Measurements from ENCODE around the gene PIKFYVE. TPM values are rescaled to one million over a fixed set of nuclear protein-coding genes. Genes with fewer than 3 reads are reported as not detected.
"Not testable (repeated sequence)": the region's sequence is repeated elsewhere in the genome, so short reads cannot be mapped to it uniquely, and the experiment has no call there.

Gene PIKFYVE
- total RNA-seq, 3 donors from 2014 or later = 33.8 to 55.8 (median 45.1) TPM

DNA sequence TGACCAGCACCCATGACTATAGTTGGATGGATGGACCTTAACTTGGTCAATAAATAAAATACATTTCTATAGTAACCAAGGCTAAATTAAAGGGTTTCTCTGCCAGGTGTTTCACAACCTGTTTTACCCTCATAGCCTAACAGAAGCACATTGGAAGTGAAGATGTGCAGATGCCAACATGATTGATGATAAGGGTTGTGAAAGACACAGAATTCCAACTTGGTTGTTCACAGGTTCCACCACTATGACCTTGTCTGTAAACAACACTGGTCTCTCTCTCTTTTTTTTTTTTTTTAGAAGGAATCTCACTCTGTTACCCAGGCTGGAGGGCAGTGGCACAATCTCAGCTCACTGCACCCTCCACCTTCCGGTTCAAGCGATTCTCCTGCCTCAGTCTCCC, 103.0 kb downstream of the PIKFYVE start:
- peaks cover 0 to 7% of the 10 kb centered on the region in 2 donors for H3K9me3 ChIP-seq
- H3K27me3 ChIP-seq = no peaks in the 10 kb centered on the region
- H3K36me3 ChIP-seq = no peaks in the 10 kb centered on the region
- no peaks in the 10 kb centered on the region for H3K4me1 ChIP-seq
- intact Hi-C loops (cut with DNase I; ENCODE audit: low total_unique reads) = no loop called here
- TF ChIP-seq POLR2AphosphoS5 (IDR thresholded peaks at IDR 0.05) = no peak
- TF ChIP-seq POLR2A (IDR thresholded peaks at IDR 0.05) = no peak
- TF ChIP-seq, protein P1, sequence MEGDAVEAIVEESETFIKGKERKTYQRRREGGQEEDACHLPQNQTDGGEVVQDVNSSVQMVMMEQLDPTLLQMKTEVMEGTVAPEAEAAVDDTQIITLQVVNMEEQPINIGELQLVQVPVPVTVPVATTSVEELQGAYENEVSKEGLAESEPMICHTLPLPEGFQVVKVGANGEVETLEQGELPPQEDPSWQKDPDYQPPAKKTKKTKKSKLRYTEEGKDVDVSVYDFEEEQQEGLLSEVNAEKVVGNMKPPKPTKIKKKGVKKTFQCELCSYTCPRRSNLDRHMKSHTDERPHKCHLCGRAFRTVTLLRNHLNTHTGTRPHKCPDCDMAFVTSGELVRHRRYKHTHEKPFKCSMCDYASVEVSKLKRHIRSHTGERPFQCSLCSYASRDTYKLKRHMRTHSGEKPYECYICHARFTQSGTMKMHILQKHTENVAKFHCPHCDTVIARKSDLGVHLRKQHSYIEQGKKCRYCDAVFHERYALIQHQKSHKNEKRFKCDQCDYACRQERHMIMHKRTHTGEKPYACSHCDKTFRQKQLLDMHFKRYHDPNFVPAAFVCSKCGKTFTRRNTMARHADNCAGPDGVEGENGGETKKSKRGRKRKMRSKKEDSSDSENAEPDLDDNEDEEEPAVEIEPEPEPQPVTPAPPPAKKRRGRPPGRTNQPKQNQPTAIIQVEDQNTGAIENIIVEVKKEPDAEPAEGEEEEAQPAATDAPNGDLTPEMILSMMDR (IDR thresholded peaks at IDR 0.05) = no peak
- H3K4me3 ChIP-seq = no peak overlapping the region
- no peak overlapping the region for H3K27ac ChIP-seq
- DNase-seq (ENCODE audit: low spot score in 2 of 2) = no peak

DNA sequence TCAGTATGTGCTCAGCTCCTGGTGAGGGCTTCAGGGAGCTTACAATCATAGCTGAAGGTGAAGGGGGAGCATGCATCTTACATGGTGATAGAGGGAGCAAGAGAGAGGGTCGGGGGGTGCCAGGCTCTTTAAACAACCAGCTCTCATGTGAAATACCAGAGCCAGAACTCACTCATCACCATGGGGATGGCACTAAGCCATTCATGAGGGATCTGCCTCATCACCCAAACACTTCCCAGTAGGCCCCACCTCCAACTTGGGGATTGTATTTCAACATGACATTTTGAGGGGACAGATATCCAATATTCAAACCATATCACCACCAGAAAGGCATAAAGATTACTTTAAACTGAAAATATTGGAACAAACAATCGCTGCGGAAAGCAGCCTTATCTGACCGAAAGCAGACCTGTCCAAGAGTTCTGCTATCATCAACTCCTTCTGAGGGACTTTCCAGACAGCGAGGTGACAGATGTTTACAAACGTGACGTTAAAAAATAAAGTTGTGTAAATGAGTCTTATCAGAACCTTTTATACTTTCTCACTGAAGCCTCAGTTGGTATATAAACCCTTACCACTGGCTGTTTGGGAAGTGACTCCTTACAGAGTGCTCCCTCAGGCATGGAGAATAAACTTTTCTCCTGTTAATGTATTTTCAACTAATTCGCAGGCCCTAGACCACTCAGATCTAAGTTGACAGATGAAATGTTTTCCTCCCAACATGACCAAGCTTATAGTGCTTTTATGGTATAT, 105.0 kb downstream of the PIKFYVE start:
- TF ChIP-seq POLR2A (IDR thresholded peaks at IDR 0.05) (no peak), POLR2AphosphoS5 (IDR thresholded peaks at IDR 0.05) (no peak)
- TF ChIP-seq, protein P1 (IDR thresholded peaks at IDR 0.05) = no peak
- Histone ChIP-seq H3K4me3 (no peak overlapping the region), H3K4me1 (no peaks in the 10 kb centered on the region), H3K9me3 (no peaks in the 10 kb centered on the region), H3K27ac (no peak overlapping the region), H3K36me3 (no peaks in the 10 kb centered on the region), H3K27me3 (no peaks in the 10 kb centered on the region)
- no peak for DNase-seq (ENCODE audit: low spot score in 2 of 2)
- intact Hi-C loops (cut with DNase I; ENCODE audit: low total_unique reads) = no loop called here

GRCh38 chr2:208371634-208371935, 105.5 kb downstream of the PIKFYVE start:
- intact Hi-C loops (cut with DNase I; ENCODE audit: low total_unique reads) = no loop called here
- no peak for TF ChIP-seq POLR2A (IDR thresholded peaks at IDR 0.05)
- TF ChIP-seq, protein P1 (IDR thresholded peaks at IDR 0.05) = no peak
- TF ChIP-seq POLR2AphosphoS5 (IDR thresholded peaks at IDR 0.05) = no peak
- no peaks in the 10 kb centered on the region for H3K27me3 ChIP-seq
- no peak overlapping the region for H3K27ac ChIP-seq
- no peaks in the 10 kb centered on the region for H3K4me1 ChIP-seq
- H3K9me3 ChIP-seq = no peaks in the 10 kb centered on the region
- no peak for DNase-seq (ENCODE audit: low spot score in 2 of 2)
- H3K4me3 ChIP-seq = no peak overlapping the region
- H3K36me3 ChIP-seq = no peaks in the 10 kb centered on the region

DNA sequence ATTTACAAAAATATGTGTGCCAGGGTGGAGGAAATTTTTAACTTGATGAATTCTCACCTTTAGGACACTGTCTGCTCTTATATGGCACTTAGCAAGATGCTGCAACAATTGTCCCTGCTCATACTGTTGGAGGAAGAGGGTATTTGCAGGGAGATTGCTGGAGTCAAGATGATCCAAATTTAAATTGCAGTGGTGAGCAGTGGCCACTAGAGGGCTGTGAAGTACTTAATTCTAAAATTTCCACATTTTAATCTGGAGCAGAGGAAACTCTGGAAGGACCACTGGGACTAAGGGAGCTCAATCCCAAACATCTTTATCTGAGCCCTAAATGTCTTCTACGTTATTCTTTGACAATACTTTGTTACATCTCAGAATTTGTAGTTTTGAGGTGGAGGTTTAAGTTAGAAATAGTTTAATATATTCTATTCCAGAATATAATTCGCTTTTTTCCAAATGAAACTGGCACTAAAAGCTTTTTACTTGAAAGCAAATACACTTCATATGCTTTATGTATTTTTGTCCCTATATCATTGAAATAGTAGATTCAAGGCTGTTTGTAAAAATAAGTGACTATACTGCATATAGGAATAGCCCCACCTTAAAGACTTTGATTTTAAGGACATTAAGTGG, 107.5 kb downstream of the PIKFYVE start:
- no peaks in the 10 kb centered on the region for H3K4me1 ChIP-seq
- H3K27me3 ChIP-seq = no peaks in the 10 kb centered on the region
- no peaks in the 10 kb centered on the region for H3K36me3 ChIP-seq
- no peak overlapping the region for H3K27ac ChIP-seq
- no peak for TF ChIP-seq POLR2AphosphoS5 (IDR thresholded peaks at IDR 0.05)
- TF ChIP-seq POLR2A (IDR thresholded peaks at IDR 0.05) = no peak
- TF ChIP-seq, protein P1 (IDR thresholded peaks at IDR 0.05) = peak; percentile 38 to 72 (median 55)
- DNase-seq (ENCODE audit: low spot score in 2 of 2) = no peak
- no peak overlapping the region for H3K4me3 ChIP-seq
- no peaks in the 10 kb centered on the region for H3K9me3 ChIP-seq
- intact Hi-C loops (cut with DNase I; ENCODE audit: low total_unique reads) = no loop called here

DNA sequence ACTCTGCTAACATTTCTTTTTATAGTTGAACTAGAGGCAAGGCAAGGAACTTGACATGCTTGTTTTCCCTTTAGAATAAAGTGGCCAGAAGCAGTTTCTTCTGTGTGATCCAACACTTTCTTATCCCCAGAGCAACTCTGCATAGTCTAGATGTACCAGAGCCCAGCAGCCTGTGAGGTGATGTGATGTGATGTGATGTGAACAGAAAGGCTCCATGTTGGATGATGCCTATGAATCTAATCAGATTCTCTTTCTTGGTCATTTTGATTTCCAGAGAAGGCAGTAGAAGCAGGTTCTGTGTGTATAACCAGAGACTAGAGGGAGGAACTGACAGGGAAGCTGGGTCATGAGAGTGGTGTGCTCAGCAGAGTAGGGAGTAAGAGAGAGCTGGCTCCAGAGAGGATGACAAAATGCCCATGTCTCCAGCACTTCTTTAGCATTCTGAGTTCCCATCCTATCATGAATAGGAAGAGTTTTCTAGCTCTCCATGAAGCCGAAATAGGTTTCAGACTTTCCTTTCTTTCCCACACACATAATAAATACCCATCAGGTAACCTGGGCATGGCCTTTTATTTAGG, 109.5 kb downstream of the PIKFYVE start:
- Histone ChIP-seq H3K4me3 (no peak overlapping the region), H3K27ac (no peak overlapping the region), H3K27me3 (no peaks in the 10 kb centered on the region), H3K36me3 (no peaks in the 10 kb centered on the region), H3K4me1 (no peaks in the 10 kb centered on the region), H3K9me3 (no peaks in the 10 kb centered on the region)
- intact Hi-C loops (cut with DNase I; ENCODE audit: low total_unique reads) = no loop called here
- DNase-seq (ENCODE audit: low spot score in 2 of 2) = no peak
- TF ChIP-seq, protein P1 (IDR thresholded peaks at IDR 0.05) = no peak
- TF ChIP-seq POLR2A (IDR thresholded peaks at IDR 0.05) = no peak
- no peak for TF ChIP-seq POLR2AphosphoS5 (IDR thresholded peaks at IDR 0.05)

GRCh38 chr2:208377344-208377860, 111.3 kb downstream of the PIKFYVE start:
- H3K9me3 ChIP-seq; intact Hi-C loops (cut with DNase I; ENCODE audit: low total_unique reads); H3K27me3 ChIP-seq; H3K36me3 ChIP-seq; DNase-seq (ENCODE audit: low spot score in 2 of 2); H3K4me3 ChIP-seq; H3K4me1 ChIP-seq; H3K27ac ChIP-seq: not testable (repeated sequence)

All from breast epithelium (tissue), 4 donors.